ENCODE measurements around the gene METTL2A.

The METTL2A gene, protein sequence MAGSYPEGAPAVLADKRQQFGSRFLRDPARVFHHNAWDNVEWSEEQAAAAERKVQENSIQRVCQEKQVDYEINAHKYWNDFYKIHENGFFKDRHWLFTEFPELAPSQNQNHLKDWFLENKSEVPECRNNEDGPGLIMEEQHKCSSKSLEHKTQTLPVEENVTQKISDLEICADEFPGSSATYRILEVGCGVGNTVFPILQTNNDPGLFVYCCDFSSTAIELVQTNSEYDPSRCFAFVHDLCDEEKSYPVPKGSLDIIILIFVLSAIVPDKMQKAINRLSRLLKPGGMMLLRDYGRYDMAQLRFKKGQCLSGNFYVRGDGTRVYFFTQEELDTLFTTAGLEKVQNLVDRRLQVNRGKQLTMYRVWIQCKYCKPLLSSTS

DNA sequence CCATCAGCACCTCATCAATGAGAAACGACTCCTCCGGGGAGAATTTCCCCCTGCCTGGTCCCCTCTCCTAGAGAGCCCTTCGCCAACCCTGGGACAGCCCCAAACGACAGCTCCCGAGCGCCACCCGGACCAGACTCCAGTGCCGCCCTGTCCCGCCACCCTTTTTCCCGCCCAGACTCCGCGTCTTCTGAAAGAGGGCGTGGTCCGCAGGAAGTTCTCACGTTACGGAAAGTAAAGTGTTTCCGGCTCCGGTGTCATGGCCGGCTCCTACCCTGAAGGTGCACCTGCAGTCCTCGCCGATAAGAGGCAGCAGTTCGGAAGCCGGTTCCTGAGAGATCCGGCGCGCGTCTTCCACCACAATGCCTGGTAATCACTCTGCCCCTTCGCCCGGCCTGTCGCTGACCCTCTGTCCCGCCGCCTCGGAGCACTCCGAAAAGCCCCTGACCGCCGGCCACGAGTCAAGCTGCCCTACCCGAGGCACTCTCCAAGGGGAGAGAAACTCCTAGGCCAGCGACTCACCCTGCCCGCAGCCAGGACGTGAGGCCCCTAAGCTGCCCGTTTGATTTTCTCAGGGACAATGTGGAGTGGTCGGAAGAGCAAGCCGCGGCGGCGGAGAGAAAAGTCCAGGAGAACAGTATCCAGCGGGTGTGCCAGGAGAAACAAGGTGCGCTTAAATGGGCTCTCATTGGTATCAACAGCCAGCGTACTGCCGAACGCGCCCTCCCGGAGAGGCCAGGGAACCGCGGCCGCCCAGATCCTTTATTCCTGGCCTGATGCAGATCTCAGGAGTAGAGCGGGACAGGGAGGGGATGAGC lies at the start of gene METTL2A:
Gene METTL2A, plus strand, starts transcription at position 251 of the 815 bp plus-strand sequence. Its CDS starts 6 bp downstream, at position 257.
- DNase-seq (ENCODE audit: extremely low spot score), result peak; percentile 75
- peak; percentile 78 for TF ChIP-seq L3MBTL2 (conservative IDR thresholded peaks at IDR 0.05)
- CTCF ChIA-PET, result interaction anchor here (1.4 kb wide), 1 partner anchor 16 kb away, joined by 3 read pairs; no protein-coding TSS in a partner anchor

GRCh38 chr17:62380253-62380652 lies 43.4 kb upstream of the METTL2A start, which contains the start of gene EFCAB3:
Gene EFCAB3 (plus strand): TSS chr17:62380553. CDS start chr17:62382980, 2,427 bp downstream.
- ChIA-PET CTCF (no interaction called here), POLR2A (no interaction called here)
- TF ChIP-seq SP1 (IDR thresholded peaks at IDR 0.05), result no peak
- TF ChIP-seq TARDBP (IDR thresholded peaks at IDR 0.05), result no peak
- TF ChIP-seq ZNF384 (IDR thresholded peaks at IDR 0.05), result no peak
- no peak for TF ChIP-seq FOXA1 (IDR thresholded peaks at IDR 0.05)
- no peak for TF ChIP-seq SUZ12 (IDR thresholded peaks at IDR 0.05)
- no peak for TF ChIP-seq LEF1 (IDR thresholded peaks at IDR 0.05; ENCODE audit: borderline replicate concordance)
- no peak for TF ChIP-seq HDGF (IDR thresholded peaks at IDR 0.05; ENCODE audit: borderline replicate concordance)
- no peak for TF ChIP-seq BHLHE40 (IDR thresholded peaks at IDR 0.05; ENCODE audit: borderline replicate concordance)
- no peak for TF ChIP-seq FOXM1 (IDR thresholded peaks at IDR 0.05; ENCODE audit: borderline replicate concordance)
- TF ChIP-seq FOXK2 (IDR thresholded peaks at IDR 0.05), result no peak
- no peak for TF ChIP-seq ARNT (IDR thresholded peaks at IDR 0.05)
- TF ChIP-seq ELF4 (IDR thresholded peaks at IDR 0.05), result no peak
- no peak for TF ChIP-seq L3MBTL2 (conservative IDR thresholded peaks at IDR 0.05)
- no peak for TF ChIP-seq CTBP1 (IDR thresholded peaks at IDR 0.05; ENCODE audit: borderline replicate concordance)
- TF ChIP-seq PKNOX1 (IDR thresholded peaks at IDR 0.05), result no peak
- no peak for TF ChIP-seq NFRKB (IDR thresholded peaks at IDR 0.05)
- DNase-seq (ENCODE audit: extremely low spot score), result no peak

More for the DNA sequence above, at the start of gene METTL2A:
- POLR2A ChIA-PET, result interaction anchor here (1.3 to 1.6 kb wide), 2 partner anchors 60 to 248 kb away, joined by 3 to 4 read pairs; no protein-coding TSS in a partner anchor

DNA sequence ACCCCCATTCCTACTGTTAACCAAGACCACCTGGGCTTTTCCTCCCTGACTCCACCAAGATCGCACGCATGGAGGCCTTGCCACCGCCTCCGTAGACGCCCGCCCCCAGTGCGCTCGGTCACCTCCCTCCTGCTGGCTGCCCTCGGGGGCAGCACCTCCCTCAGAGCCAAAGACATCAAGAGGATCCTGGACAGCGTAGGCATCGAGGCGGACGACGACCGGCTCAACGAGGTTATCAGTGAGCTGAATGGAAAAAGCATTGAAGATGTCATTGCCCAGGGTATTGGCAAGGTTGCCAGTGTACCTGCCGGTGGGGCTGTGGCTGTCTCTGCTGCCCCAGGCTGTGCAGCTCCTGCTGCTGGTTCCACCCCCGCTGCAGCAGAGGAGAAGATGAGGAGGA lies 42.1 kb upstream of the METTL2A start:
- POLR2A ChIA-PET, result no interaction called here
- no peak for DNase-seq (ENCODE audit: extremely low spot score)
- TF ChIP-seq PKNOX1 (IDR thresholded peaks at IDR 0.05), result no peak
- CTCF ChIA-PET, result no interaction called here

DNA sequence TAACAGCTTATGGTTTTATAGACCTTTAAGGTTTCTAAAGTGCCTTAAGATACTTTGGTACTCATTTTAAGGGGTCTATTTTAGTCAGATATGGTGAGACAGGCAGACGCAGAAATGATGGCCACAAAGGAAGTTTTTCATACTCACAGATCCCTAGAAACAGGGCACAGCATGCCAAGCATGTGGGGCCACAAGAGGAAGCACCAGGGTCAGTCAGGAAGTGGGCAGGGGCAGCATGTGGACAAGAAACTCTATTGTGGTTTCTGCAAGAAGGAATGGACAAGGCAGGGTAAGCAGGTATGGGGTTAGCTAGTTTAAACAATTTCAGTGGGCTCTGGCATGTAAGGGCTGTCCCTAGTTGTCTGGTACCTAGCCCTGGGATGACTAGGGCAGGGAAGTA lies 34.8 kb upstream of the METTL2A start:
- DNase-seq (ENCODE audit: extremely low spot score), result no peak
- ChIA-PET POLR2A (no interaction called here), CTCF (no interaction called here)
- TF ChIP-seq LEF1 (IDR thresholded peaks at IDR 0.05; ENCODE audit: borderline replicate concordance) (no peak), L3MBTL2 (conservative IDR thresholded peaks at IDR 0.05) (no peak)

DNA sequence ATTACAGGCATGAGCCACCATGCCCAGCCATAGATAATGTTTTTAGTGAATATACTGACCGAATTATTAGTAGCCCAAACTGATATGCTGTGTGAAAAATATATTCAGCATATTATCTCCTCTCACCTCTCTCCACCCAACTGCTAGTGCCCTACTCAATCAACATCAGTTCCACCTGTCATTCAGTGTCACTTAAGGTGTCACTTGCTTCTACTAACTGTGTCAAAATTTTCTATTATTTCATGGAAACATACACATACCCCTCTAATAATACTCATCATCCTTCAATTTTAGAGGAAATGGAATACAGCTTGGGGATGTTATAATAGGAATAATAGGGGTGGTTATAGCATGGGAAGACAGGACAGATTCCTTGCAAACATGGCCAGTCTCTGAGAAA lies 30.8 kb upstream of the METTL2A start:
- DNase-seq (ENCODE audit: extremely low spot score), result no peak
- ChIA-PET POLR2A (no interaction called here), CTCF (no interaction called here)
- TF ChIP-seq ARNT (IDR thresholded peaks at IDR 0.05) (no peak), FOXA1 (IDR thresholded peaks at IDR 0.05) (no peak), LEF1 (IDR thresholded peaks at IDR 0.05; ENCODE audit: borderline replicate concordance) (no peak), L3MBTL2 (conservative IDR thresholded peaks at IDR 0.05) (no peak), SUZ12 (IDR thresholded peaks at IDR 0.05) (no peak), NFRKB (IDR thresholded peaks at IDR 0.05) (no peak), FOXK2 (IDR thresholded peaks at IDR 0.05) (no peak), SP1 (IDR thresholded peaks at IDR 0.05) (no peak), CTBP1 (IDR thresholded peaks at IDR 0.05; ENCODE audit: borderline replicate concordance) (no peak), ZNF384 (IDR thresholded peaks at IDR 0.05) (no peak), PKNOX1 (IDR thresholded peaks at IDR 0.05) (no peak), FOXM1 (IDR thresholded peaks at IDR 0.05; ENCODE audit: borderline replicate concordance) (no peak), BHLHE40 (IDR thresholded peaks at IDR 0.05; ENCODE audit: borderline replicate concordance) (no peak), ELF4 (IDR thresholded peaks at IDR 0.05) (no peak)

DNA sequence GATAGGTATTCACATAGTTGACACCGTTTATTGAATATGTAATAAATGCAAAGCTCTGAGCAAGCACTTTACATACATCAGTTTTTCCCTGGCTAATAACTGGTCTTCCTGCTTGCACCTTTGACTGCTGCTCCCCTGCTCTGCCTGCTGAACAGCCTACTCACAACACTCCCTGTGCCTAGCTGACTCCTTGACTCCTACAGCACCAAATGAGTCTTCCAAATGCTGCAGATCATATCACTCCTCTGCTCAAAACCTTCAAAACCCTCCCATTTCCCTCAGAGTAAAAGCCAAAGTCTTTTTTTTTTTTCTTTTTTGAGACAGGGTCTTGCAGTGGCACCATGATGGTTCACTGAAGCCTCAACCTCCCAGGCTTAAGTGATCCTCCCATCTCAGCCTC lies 24.8 kb upstream of the METTL2A start:
- TF ChIP-seq FOXM1 (IDR thresholded peaks at IDR 0.05; ENCODE audit: borderline replicate concordance) (no peak), ELF4 (IDR thresholded peaks at IDR 0.05) (no peak), FOXK2 (IDR thresholded peaks at IDR 0.05) (no peak), SP1 (IDR thresholded peaks at IDR 0.05) (no peak), ZNF384 (IDR thresholded peaks at IDR 0.05) (no peak), PKNOX1 (IDR thresholded peaks at IDR 0.05) (no peak), NFRKB (IDR thresholded peaks at IDR 0.05) (no peak), ARNT (IDR thresholded peaks at IDR 0.05) (no peak), BHLHE40 (IDR thresholded peaks at IDR 0.05; ENCODE audit: borderline replicate concordance) (no peak), L3MBTL2 (conservative IDR thresholded peaks at IDR 0.05) (no peak), HDGF (IDR thresholded peaks at IDR 0.05; ENCODE audit: borderline replicate concordance) (no peak)
- DNase-seq (ENCODE audit: extremely low spot score), result no peak
- POLR2A ChIA-PET, result no interaction called here
- CTCF ChIA-PET, result no interaction called here

All from HEK293T (cell line).